ENCODE data around the gene GRIP2.

GRIP2 gene

GRCh38 chr3:14538451-14539088 lies 1.6 kb downstream of the GRIP2 start:
- DNase-seq: no peak

GRCh38 chr3:14537590-14538450 lies 2.3 kb downstream of the GRIP2 start:
- no peak for DNase-seq

GRCh38 chr3:14536837-14537589 lies 3.1 kb downstream of the GRIP2 start:
- DNase-seq: no peak

- DNase-seq: no peak
Measured at GRCh38 chr3:14536055-14536815, 3.9 kb downstream of the GRIP2 start.

- no peak for DNase-seq
Measured at GRCh38 chr3:14535616-14536015, 4.5 kb downstream of the GRIP2 start.

GRCh38 chr3:14534516-14535191 lies 5.5 kb downstream of the GRIP2 start:
- DNase-seq: no peak

- DNase-seq: no peak
Measured at GRCh38 chr3:14533457-14533958, 6.6 kb downstream of the GRIP2 start.

- DNase-seq: no peak
Measured at GRCh38 chr3:14532691-14533456, 7.3 kb downstream of the GRIP2 start.

GRCh38 chr3:14531856-14532395 lies 8.2 kb downstream of the GRIP2 start:
- no peak for DNase-seq

GRCh38 chr3:14528081-14528480 lies 12.1 kb downstream of the GRIP2 start:
- no peak for DNase-seq

GRCh38 chr3:14525685-14526631 lies 14.2 kb downstream of the GRIP2 start:
- no peak for DNase-seq

- no peak for DNase-seq
Measured at GRCh38 chr3:14524920-14525660, 15.1 kb downstream of the GRIP2 start.

GRCh38 chr3:14524311-14524711 lies 15.8 kb downstream of the GRIP2 start:
- no peak for DNase-seq

GRCh38 chr3:14523792-14524191 lies 16.4 kb downstream of the GRIP2 start:
- DNase-seq: no peak

GRCh38 chr3:14522768-14523167 lies 17.4 kb downstream of the GRIP2 start:
- no peak for DNase-seq

GRCh38 chr3:14522129-14522691 lies 17.9 kb downstream of the GRIP2 start:
- no peak for DNase-seq

- no peak for DNase-seq
Measured at GRCh38 chr3:14521611-14522010, 18.5 kb downstream of the GRIP2 start.

- no peak for DNase-seq
Measured at GRCh38 chr3:14520967-14521366, 19.2 kb downstream of the GRIP2 start.

GRCh38 chr3:14520149-14520548 lies 20.0 kb downstream of the GRIP2 start:
- DNase-seq: no peak

Data from CD4-positive, alpha-beta T cell treated with Interleukin-6 for 4 hours (primary cell).